ENCODE data around the gene GSN. TPM values are rescaled to one million over a fixed set of nuclear protein-coding genes. Genes with fewer than 3 reads are reported as not detected.

Gene GSN
- total RNA-seq, 2 experiments from 2014 or later: 1.9 to 2.2 TPM

DNA sequence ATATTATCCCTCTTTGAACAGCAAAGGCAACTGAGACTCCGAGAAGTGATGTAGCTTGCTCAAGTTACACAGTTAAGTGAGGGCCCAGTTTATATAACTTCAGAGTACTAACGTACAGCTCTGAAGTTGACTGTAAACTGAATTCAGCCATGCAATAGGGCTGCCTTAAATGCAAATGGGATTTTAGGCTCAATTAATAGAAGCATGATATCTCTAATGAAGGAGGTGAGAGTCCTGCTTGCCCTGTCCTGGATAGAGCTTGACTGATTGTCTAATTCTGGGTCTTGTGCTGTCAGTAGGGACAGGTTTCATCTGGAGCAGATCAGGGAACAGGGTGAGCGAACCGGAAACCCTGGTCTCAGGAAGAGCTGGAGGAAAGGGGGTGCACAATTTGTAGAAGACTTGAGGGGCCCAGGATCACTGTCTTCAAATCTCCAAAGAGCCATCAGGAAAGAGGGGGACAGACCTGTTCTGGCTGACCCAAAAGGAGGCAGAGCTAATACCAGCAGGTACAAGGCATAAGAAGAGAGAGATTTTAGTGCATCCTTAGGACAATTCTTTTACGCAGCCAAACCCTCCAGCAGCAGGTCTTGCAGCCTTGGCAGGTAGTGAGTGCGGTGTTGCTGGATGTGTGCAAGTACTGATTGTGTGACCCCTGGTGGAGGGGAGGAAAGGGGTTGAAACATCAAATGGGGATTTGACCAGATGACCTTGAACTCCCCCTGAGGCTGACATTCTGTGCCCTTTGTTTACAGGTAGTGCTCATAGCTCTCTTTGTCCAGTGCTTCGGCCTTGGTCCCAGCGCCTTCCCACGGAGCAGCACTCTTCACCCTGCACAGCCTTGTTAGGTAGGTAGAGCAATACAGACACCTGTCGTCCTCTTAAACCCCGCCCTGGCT, 13.0 kb downstream of the GSN start:
- TF ChIP-seq CTCF (IDR thresholded peaks at IDR 0.05): no peak
- Mint-ChIP-seq H3K4me3 (no peak overlapping the region), H3K27ac (no peak overlapping the region), H3K36me3 (ENCODE audit: low read depth) (no peaks in the 10 kb centered on the region), H3K4me1 (ENCODE audit: low read depth) (peaks cover 10% of the 10 kb centered on the region), H3K9me3 (no peaks in the 10 kb centered on the region), H3K27me3 (no peaks in the 10 kb centered on the region)
- CTCF ChIA-PET: interaction anchor here (0.6 to 3.3 kb wide), 6 partner anchors 10 to 174 kb away, joined by 3 to 17 read pairs (median 4); partner anchors contain the start of gene GSN
- DNase-seq (no peak), ATAC-seq (no peak)
- intact Hi-C loops (cut with micrococcal nuclease): no loop called here
- POLR2A ChIA-PET: no interaction called here

GRCh38 chr9:121281614-121282276, 13.8 kb downstream of the GSN start:
- ATAC-seq: no peak

DNA sequence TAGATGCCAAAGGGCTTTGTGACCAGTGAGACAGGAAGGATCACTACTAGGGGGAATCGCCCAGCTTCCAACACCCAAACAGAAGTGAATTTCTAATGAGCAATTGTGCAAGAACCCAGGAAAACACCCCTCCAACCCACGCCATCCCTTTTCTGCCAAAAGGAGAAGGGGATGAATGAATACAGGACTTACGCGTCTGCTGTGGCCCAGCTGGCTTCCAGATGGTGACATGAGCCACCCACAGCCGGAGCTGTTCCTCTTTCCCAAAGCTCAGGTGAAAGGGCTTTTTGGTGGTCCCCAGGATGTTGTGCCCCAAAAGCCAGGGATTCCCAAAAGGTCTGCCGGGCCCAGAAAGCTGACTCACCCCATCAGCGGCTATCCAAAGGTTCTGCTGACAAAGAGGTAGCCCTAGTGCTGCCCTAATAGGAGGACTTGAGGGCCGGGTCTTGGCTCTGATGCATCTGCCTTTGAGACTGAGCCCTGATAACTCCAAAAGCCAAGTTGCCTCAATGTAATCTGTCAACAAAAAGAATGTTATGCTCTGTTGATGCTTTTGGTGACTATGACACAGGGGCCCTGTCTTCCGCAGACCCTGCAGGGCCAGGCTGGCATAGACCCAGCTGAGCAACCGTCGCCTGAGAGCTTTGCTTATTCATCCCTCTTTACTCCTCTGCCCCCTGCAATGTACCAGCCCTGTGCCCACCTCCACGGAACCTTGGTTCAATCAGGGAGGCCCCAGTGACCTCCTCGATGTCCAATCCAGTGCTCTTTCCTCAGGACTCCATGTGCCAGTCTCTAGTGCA, 14.5 kb downstream of the GSN start:
- no peak for DNase-seq
- intact Hi-C loops (cut with micrococcal nuclease): no loop called here
- CTCF ChIA-PET: interaction anchor here (2.9 to 3.3 kb wide), 2 partner anchors 38 to 70 kb away, joined by 16 to 17 read pairs; no protein-coding TSS in a partner anchor

More at GRCh38 chr9:121281614-121282276, 13.8 kb downstream of the GSN start:
- ChIA-PET CTCF (interaction anchor here (1.1 to 3.3 kb wide), 4 partner anchors 11 to 174 kb away, joined by 3 to 17 read pairs (median 10); no protein-coding TSS in a partner anchor), POLR2A (interaction anchor here (0.6 kb wide), 1 partner anchor 82 kb away, joined by 3 read pairs; no protein-coding TSS in a partner anchor)
- Mint-ChIP-seq H3K27ac (no peak overlapping the region), H3K9me3 (no peaks in the 10 kb centered on the region), H3K4me3 (no peak overlapping the region), H3K36me3 (ENCODE audit: low read depth) (no peaks in the 10 kb centered on the region), H3K4me1 (ENCODE audit: low read depth) (peaks cover 18% of the 10 kb centered on the region), H3K27me3 (no peaks in the 10 kb centered on the region)
- intact Hi-C loops (cut with micrococcal nuclease): no loop called here
- no peak for TF ChIP-seq CTCF (IDR thresholded peaks at IDR 0.05)
- peak; percentile 37 for DNase-seq

DNA sequence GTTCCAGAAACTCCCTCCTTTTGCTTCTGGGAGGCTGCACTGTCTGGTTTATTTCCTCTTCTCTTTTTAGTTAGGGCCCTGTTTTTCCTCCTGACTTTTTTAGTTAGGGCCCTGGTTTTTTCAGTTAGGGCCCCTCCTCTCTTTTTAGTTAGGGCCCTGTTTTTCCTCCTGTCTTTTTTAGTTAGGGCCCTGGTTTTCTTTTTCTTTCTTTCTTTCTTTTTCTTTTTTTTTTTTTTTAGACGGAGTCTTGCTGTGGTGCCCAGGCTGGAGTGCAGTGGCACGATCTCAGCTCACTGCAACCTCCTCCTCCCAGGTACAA, 15.1 kb downstream of the GSN start:
- ATAC-seq: no peak
- no peak for DNase-seq
- Mint-ChIP-seq H3K27ac (no peak overlapping the region), H3K27me3 (no peaks in the 10 kb centered on the region), H3K4me3 (no peak overlapping the region), H3K4me1 (ENCODE audit: low read depth) (peaks cover 28% of the 10 kb centered on the region), H3K9me3 (no peaks in the 10 kb centered on the region), H3K36me3 (ENCODE audit: low read depth) (no peaks in the 10 kb centered on the region)
- intact Hi-C loops (cut with micrococcal nuclease): no loop called here
- POLR2A ChIA-PET: interaction anchor here (1.4 kb wide), 1 partner anchor 14 kb away, joined by 3 read pairs; no protein-coding TSS in a partner anchor
- no peak for TF ChIP-seq CTCF (IDR thresholded peaks at IDR 0.05)
- CTCF ChIA-PET: no interaction called here

More for the DNA sequence above, 14.5 kb downstream of the GSN start:
- ATAC-seq: no peak
- no peaks in the 10 kb centered on the region for H3K9me3 Mint-ChIP-seq
- H3K27me3 Mint-ChIP-seq: no peaks in the 10 kb centered on the region
- POLR2A ChIA-PET: interaction anchor here (0.6 to 1.4 kb wide), 2 partner anchors 14 to 82 kb away, joined by 3 read pairs; no protein-coding TSS in a partner anchor
- H3K4me1 Mint-ChIP-seq (ENCODE audit: low read depth): peaks cover 25% of the 10 kb centered on the region
- no peaks in the 10 kb centered on the region for H3K36me3 Mint-ChIP-seq (ENCODE audit: low read depth)
- no peak overlapping the region for H3K27ac Mint-ChIP-seq
- no peak overlapping the region for H3K4me3 Mint-ChIP-seq
- no peak for TF ChIP-seq CTCF (IDR thresholded peaks at IDR 0.05)

Data from activated CD8-positive, alpha-beta T cell treated with anti-CD3 and anti-CD28 coated beads for 36 hours (primary cell).